ENCODE results near the gene IP6K1. TPM values are rescaled to one million over a fixed set of nuclear protein-coding genes. Genes with fewer than 3 reads are reported as not detected.
"Not testable (repeated sequence)": the region's sequence is repeated elsewhere in the genome, so short reads cannot be mapped to it uniquely, and the experiment has no call there.

IP6K1 gene
- 33.2 and 42.5 TPM in 2 replicates for total RNA-seq (2014; rRNA removed; shearing (Covaris generic))

DNA sequence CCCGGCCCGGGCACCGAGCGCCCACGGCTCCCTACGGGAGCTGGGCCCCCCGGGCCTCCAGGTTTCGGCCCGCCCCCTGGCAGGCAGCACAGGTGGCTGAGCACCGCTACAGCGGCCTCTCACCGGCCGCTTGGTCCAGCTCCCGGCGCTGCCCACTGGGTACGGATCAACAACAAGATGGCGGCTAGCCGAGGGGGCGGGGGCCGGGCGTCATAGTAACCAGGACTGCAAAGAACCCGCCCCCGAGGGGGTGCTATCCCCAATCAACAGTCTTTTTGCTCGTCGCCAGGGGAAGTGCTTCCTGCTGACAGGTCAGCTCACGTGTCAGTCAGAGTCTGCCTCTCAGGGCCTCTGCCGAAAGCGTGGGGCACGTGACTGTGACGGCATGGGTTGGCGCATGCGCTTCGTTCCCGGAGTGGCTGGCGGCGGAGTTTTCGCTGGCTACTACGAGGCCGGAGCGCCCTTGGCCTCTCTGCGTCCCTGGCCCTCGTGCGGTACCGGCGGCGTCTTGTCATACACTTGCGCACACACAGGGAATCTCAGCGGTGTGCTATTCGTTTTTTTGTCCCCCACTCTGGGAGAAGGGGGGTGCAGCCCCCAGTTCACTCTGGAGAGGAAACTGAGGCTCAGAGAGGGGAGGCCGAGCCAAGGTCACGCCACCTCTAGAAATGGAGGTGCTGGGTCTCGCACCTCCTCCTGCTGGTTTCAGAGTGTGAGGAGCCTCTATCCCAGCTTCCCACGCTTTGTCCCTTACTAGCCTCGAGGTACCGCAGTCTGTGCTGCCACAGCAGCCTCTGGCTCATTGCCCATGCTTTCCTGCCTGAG lies at the start of gene IP6K1:
Gene IP6K1, minus strand, starts transcription at position 186 of the 825 bp plus-strand sequence. CDS start 38,502 bp downstream, outside the sequence.
- in situ Hi-C loops (cut with HindIII; ENCODE audit: low sequenced_read_pairs): no loop called here
- peak; percentile 100 for DNase-seq (ENCODE audit: low spot score)

GRCh38 chr3:49831341-49831740 lies 45.0 kb upstream of the IP6K1 start:
- no peak for DNase-seq (ENCODE audit: low spot score)
- in situ Hi-C loops (cut with HindIII; ENCODE audit: low sequenced_read_pairs): no loop called here

DNA sequence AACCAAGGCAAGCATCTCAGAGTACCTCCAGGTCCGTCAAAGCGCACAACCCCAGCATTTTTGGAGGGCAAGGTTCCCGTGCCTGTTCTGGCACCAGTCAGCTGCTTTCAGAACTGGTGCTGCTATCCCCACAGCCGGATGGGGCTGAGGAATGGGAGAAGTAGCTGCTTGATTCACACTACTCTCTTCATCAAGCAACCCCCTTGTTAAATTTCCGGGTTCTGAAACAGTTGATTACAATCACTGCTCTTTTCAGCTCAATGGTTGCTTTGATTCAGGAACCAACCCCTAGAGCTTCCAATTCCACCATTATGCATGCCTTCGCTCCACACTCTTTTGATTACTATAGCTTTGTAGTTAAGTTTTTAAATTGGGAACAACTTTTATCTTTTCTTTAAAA lies 39.7 kb upstream of the IP6K1 start:
- in situ Hi-C loops (cut with HindIII; ENCODE audit: low sequenced_read_pairs): no loop called here
- no peak for DNase-seq (ENCODE audit: low spot score)

GRCh38 chr3:49823131-49823530 lies 36.8 kb upstream of the IP6K1 start:
- in situ Hi-C loops (cut with HindIII; ENCODE audit: low sequenced_read_pairs); DNase-seq (ENCODE audit: low spot score): not testable (repeated sequence)

DNA sequence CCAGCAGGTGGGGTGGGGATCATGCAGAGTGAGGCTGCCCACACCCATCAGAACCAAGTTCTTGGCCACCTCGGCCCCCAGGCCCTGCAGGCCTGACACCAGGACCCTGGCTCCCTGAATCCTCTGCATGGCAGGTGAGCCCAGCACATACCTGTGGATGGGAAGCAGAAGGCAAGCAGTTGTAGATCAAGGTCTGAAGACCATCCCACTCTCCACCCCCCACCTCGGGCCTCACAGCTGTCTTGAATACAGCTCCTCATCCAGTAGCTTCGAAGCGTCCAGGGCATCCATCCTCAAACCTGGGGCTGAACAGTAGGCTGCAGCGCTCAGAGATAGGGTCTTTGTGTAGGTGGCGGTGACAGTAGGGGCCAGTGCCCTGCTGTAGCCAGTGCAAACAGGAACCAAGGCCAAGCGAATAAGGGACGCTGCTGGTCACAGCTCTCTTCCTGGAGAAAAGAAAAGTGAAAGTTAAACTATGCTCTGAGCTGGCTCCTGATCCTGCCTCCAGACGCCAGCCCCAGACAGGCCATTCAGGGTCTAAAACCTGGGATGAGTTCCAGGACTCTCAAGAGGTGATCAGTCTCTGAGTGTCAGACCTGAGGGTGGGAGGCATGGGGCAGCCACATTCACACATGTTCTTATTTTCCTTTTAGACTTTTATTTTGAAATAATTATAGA lies 27.3 kb upstream of the IP6K1 start, which contains the start of gene UBA7:
Gene UBA7, minus strand, starts transcription at position 457 of the 678 bp plus-strand sequence. Its CDS starts 166 bp downstream, at position 291.
- in situ Hi-C loops (cut with HindIII; ENCODE audit: low sequenced_read_pairs): no loop called here

GRCh38 chr3:49812916-49813496 lies 26.7 kb upstream of the IP6K1 start:
- in situ Hi-C loops (cut with HindIII; ENCODE audit: low sequenced_read_pairs): no loop called here
- DNase-seq (ENCODE audit: low spot score): no peak

More for the DNA sequence above, 27.3 kb upstream of the IP6K1 start, which contains the start of gene UBA7:
- peak; percentile 7 for DNase-seq (ENCODE audit: low spot score)

DNA sequence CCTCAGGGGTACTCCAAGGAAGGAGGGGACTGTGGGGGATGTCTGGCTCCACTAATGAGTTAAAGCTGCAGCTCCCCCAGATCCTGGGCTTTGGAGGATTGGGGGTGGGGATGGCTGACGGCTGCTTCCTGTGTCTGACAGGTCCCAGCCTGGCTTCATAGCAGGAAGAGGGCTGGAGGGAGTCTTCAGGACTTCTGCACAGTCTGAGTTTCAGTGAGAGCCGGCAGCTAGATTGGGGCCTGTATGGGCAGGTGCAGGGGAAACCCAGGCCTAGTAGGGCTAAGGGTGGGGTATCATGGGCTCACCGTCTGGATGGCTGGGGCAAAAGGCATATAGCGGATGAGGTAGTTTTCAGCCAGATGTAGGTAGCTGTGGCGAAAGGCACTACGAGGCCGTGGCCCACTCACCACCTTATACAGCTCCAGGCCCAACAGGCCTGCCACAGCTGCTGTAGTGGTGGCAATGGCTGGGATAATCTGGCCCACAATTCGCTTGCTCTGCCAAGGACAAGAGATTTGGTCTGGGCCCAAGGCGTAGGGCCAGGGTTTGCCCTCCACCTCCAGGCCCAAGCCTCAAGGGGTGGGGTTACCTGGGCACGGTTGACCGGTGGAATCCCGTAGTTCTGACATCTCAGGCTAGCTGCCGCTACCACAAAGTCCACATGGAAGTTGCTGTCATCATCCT lies 21.2 kb upstream of the IP6K1 start:
- in situ Hi-C loops (cut with HindIII; ENCODE audit: low sequenced_read_pairs): no loop called here
- no peak for DNase-seq (ENCODE audit: low spot score)

DNA sequence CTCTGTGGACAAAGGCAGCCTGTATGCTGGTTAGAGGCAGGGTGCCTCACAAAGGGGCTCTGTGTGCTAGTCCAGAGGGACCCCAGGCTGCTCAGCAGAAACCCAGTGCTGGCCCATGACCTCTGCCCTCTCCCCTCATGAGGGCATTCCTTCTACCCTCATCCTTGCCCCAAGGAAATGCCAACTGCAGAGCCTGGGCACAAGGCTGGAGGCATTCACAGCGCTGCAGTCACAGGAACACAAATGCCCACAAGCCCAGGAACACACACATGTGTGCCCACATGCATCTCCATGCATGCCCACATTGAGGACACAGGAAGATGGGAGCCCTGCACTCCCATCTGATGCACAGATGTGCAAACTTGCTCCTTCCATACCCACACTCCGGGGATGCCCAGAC lies 20.5 kb upstream of the IP6K1 start:
- in situ Hi-C loops (cut with HindIII; ENCODE audit: low sequenced_read_pairs): no loop called here
- no peak for DNase-seq (ENCODE audit: low spot score)

- in situ Hi-C loops (cut with HindIII; ENCODE audit: low sequenced_read_pairs): no loop called here
- no peak for DNase-seq (ENCODE audit: low spot score)
Observed at GRCh38 chr3:49805897-49806701, 19.8 kb upstream of the IP6K1 start.

DNA sequence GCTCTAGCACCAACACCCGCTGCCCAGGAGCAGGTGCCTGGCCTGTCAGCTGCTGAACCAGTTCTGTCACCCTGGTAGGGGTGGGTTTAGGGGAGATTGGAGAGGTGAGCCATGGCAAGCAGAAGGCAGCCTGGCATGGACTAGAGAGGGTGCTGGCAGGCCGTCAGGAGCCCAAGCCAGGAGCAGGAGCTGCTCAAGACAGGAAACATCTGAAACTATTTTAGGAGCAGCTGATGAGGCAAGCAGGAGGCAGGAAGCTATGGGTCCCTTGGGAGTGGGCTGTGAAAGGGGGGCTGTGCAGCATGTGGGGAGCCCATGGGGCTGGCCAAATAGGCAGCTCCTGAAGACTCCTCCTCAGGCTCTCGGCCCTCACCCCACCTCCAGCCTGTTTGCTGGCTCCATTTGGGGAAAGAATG lies 19.0 kb upstream of the IP6K1 start:
- DNase-seq (ENCODE audit: low spot score): peak; percentile 79
- in situ Hi-C loops (cut with HindIII; ENCODE audit: low sequenced_read_pairs): no loop called here

GRCh38 chr3:49804141-49805041 lies 18.0 kb upstream of the IP6K1 start:
- in situ Hi-C loops (cut with HindIII; ENCODE audit: low sequenced_read_pairs): no loop called here
- peak; percentile 13 for DNase-seq (ENCODE audit: low spot score)

DNA sequence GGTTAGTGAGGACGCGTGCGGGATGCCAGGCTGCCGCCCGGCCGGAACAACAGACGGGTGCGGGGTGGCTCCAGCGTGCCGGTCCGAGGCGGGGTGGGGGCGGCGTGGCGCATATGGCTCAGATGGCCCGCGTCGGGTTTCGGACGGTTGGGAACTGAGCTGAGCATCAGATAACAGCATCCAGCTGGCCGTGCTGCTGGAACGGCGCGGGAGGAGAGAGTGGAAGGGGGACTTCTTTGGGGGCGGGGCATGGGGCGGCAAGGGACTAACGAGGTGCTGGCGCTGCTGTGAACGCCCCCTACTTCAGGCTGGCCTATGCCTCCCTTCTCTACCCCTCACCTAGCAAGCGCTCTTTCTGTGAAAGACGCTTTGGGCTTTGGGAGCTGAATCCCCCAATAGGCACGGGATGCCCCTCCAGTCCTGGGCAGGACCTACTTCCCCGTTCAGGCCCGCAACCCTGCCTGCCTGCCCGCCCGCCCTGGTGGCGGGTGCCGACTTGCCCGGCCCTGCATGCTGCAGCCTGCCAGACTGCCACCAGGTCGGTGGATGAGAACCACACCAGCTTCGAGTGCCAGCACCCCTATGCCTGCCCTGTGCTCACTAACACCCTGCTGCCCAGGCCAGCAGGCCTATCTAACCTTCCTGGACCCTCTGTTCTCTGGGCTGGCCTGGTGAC lies 17.3 kb upstream of the IP6K1 start:
- in situ Hi-C loops (cut with HindIII; ENCODE audit: low sequenced_read_pairs): no loop called here
- peak; percentile 35 for DNase-seq (ENCODE audit: low spot score)

DNA sequence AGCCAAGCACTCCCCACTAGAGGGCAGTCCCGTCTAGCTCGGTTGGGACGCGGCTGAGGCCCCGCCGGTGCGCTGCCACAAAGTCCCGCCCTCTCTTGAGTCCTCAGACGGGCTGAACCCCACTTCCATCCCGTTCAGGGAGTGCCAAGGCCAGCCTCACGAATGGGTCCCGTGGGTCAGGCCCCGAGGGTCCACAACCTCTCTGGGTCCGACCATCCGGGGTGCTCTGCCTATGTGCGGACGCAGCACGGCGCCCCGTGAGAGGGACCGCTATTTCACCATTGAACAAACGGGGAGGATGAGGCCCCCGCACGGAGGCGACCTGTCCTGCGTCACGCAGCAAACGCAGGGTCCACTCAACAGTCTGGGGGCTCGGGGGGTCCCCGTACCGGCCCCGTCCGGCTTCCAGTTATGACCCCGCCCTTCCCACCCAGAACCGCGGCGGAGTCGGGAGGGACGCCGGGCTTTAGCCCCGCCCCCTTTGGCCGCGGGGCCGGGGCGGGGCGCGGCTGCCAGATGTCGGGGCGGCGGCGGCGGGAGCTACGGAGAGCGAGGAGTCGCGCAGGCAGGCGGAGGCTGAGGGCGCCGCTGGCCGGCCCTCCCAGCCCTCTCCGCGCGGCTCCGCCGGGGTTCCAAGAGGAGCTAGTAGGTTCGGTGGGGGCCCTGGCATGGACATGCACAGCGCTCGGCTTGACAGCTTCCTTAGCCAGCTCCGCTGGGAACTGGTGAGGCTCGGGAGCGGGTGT lies 16.6 kb upstream of the IP6K1 start, which contains the start of gene INKA1:
Gene INKA1, plus strand, starts transcription at position 543 of the 746 bp plus-strand sequence. Its CDS starts 132 bp downstream, at position 675.
- peak; percentile 87 for DNase-seq (ENCODE audit: low spot score)
- in situ Hi-C loops (cut with HindIII; ENCODE audit: low sequenced_read_pairs): no loop called here

GRCh38 chr3:49801160-49801559 lies 14.8 kb upstream of the IP6K1 start:
- in situ Hi-C loops (cut with HindIII; ENCODE audit: low sequenced_read_pairs): no loop called here
- no peak for DNase-seq (ENCODE audit: low spot score)

DNA sequence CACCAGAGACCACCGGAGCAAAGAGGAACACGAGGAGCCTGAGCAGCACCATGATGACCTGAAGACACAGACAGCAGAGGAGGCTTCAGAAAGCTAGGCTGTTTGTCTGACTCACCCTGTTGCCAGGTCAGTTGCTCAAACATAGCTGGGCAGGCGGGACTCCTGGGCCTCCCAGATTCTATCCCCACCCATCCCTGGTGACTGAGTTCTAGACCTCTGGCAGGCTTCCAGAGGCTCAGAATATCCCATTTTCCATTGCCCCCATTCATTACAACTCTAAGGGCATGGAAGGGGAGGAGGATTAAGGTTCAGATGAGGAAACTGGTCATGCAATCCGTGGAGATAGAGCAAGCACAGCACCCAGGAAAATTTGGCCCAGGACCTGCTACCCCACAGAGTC lies 13.4 kb upstream of the IP6K1 start, which contains the start of gene CDHR4:
Gene CDHR4, minus strand, starts transcription at position 113 of the 400 bp plus-strand sequence. Its CDS starts 61 bp downstream, at position 52.
- no peak for DNase-seq (ENCODE audit: low spot score)

GRCh38 chr3:49799105-49799504 lies 12.8 kb upstream of the IP6K1 start:
- in situ Hi-C loops (cut with HindIII; ENCODE audit: low sequenced_read_pairs): no loop called here
- DNase-seq (ENCODE audit: low spot score): no peak

More for the DNA sequence above, 13.4 kb upstream of the IP6K1 start, which contains the start of gene CDHR4:
- in situ Hi-C loops (cut with HindIII; ENCODE audit: low sequenced_read_pairs): no loop called here
